ENCODE measurements around the gene ATP2C2.
"Not testable (repeated sequence)": the region's sequence is repeated elsewhere in the genome, so short reads cannot be mapped to it uniquely, and the experiment has no call there.

ATP2C2 gene

DNA sequence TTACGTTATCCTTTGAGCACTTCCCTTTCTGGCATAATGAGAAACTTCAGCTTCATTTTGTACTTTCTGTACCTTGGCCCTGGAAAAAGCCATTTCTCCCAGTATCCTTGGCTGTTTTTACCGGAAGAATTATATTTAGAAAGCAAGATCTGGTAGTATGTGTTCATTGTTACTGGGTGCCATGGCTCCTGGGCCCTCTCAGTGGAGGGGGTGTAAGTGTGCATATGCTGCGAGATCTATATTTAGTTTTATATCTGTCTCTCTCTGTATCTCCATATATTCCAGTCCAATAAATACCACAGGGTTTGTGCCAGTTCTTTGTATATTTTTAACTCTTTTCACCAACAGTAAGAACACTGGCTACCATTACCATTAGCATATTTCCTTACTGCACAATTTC, 17.7 kb downstream of the ATP2C2 start:
- H3K27ac ChIP-seq, result no peak overlapping the region
- TF ChIP-seq ZFX (IDR thresholded peaks at IDR 0.05), result no peak
- TF ChIP-seq, protein P1, sequence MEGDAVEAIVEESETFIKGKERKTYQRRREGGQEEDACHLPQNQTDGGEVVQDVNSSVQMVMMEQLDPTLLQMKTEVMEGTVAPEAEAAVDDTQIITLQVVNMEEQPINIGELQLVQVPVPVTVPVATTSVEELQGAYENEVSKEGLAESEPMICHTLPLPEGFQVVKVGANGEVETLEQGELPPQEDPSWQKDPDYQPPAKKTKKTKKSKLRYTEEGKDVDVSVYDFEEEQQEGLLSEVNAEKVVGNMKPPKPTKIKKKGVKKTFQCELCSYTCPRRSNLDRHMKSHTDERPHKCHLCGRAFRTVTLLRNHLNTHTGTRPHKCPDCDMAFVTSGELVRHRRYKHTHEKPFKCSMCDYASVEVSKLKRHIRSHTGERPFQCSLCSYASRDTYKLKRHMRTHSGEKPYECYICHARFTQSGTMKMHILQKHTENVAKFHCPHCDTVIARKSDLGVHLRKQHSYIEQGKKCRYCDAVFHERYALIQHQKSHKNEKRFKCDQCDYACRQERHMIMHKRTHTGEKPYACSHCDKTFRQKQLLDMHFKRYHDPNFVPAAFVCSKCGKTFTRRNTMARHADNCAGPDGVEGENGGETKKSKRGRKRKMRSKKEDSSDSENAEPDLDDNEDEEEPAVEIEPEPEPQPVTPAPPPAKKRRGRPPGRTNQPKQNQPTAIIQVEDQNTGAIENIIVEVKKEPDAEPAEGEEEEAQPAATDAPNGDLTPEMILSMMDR (conservative IDR thresholded peaks at IDR 0.05), result no peak

DNA sequence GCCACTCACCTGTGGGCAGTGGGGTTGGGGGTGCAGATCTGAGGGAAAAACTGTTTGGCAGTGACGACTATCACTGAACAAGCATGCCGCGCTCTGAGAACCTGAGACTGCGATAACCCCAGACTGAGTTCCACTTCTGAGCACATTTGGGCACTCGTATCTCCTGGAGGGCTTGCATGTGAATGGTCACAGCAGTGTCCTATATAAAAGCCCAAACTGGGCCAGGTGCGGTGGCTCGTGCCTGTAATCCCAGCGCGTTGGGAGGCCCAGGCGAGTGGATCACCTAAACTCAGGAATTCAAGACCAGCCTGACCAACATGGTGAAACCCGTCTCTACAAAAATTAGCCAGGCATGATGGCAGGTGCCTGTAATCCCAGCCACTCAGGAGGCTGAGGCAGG, 18.7 kb downstream of the ATP2C2 start:
- no peak for TF ChIP-seq ZFX (IDR thresholded peaks at IDR 0.05)
- TF ChIP-seq, protein P1 (conservative IDR thresholded peaks at IDR 0.05), result no peak
- H3K27ac ChIP-seq, result no peak overlapping the region

DNA sequence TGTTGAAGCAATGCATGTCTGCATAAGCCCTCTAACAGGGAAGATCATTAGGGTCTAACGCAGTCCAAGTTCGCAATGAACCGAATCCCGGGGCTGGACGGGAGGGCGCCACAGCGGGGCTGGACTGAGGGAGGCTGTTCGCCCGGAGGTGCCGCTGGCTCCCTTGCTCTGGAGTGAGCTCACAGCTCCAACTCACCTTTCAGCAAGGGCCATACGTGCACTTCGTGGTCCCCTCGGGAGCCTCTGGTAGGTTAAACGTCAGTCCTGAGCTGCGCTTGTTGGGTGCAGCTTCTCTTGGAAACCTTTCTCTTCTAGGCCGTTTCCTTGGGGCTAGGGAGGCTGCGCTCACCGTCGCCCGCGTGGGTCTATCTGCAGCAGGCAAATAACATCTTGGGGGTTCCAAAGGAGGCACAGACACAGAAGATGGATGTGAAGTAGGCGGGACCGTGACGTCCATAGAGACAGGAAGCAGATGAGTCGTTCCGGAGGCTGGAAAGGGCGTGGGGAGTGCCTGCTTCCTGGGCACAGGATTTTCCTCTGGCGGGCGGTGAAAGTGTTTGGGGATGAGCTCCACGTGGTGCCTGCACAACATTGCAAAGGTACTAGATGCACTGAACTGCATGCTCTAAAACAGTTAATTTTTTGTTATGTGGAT, 21.9 kb downstream of the ATP2C2 start:
- no peak overlapping the region for H3K27ac ChIP-seq
- TF ChIP-seq ZFX (IDR thresholded peaks at IDR 0.05), result no peak

DNA sequence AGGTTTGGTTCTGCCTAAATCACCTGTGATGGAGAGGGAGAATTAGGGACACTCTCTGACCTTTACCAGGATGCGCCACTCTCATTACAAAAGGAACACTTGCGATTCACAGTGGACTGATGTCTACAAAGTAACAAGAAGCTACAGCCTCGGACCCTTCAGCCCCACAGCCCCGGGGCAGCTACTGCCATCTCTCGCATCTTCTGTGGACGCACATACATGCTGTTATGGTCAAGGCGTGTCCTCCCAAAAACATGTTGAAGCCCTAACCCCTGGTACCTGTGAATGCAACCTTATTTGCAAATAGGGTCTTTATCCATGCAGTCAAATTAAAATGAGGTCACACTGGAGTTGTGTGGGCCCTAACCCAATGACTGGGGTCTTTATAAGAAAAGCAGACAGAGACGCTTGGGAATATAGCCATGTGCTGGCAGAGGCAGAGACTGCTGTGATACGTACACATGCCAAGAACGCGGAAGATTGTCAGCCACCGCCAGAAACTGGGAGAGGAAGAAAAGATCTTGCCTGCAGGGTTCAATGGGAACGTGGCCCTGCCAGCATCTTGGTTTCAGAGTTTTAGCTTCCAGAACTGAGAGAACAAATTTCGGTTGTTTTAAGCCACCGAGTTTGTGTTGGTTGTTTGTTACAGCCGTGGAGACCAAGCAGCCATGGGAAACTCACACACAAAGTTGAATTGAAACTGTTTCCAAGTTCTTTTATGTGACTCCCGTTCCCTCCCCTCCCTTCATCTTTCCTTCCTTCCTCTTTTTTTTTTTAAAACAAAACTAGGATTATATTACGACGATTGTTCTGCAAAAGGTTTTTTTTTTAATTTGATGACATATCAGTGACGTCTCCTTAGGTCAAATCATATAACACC, 23.1 kb downstream of the ATP2C2 start:
- H3K27ac ChIP-seq, result peak overlapping the region; percentile 28
- TF ChIP-seq, protein P1 (conservative IDR thresholded peaks at IDR 0.05), result no peak
- no peak for TF ChIP-seq ZFX (IDR thresholded peaks at IDR 0.05)

DNA sequence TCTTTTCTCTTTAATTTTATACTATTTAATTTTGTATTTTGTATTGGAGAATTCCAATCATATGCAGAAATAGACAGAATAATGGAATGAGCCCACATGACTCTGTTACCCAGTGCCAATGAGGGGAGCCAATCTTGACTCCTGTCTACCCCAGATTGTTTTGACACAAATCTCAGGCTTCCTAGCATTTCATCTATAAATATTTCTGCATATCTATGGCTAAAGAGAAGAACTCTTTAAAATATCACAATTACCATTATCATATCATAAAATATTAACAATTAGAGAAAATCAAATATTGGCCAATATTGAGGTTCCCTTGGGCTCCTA, 23.7 kb downstream of the ATP2C2 start:
- H3K27ac ChIP-seq, result no peak overlapping the region
- TF ChIP-seq, protein P1 (conservative IDR thresholded peaks at IDR 0.05), result no peak
- TF ChIP-seq ZFX (IDR thresholded peaks at IDR 0.05), result no peak

DNA sequence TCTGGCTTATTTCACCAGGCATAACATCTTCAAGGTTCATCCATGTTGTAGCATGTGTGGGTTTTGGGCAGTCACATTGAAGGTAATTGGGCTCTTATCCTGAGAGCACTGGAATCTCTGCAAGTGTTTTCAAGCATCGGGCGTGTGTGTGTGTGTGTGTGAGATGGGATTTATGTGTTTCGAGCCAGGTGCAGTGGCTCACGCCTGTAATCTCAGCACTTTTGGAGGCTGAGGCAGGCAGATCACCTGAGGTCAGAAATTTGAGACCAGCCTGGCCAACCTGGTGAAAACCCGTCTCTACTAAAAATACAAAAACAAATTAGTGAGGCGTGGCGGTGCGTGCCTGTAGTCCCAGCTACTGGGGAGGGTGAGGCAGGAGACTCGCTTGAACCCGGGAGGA, 27.7 kb downstream of the ATP2C2 start:
- H3K27ac ChIP-seq, result not testable (repeated sequence)

DNA sequence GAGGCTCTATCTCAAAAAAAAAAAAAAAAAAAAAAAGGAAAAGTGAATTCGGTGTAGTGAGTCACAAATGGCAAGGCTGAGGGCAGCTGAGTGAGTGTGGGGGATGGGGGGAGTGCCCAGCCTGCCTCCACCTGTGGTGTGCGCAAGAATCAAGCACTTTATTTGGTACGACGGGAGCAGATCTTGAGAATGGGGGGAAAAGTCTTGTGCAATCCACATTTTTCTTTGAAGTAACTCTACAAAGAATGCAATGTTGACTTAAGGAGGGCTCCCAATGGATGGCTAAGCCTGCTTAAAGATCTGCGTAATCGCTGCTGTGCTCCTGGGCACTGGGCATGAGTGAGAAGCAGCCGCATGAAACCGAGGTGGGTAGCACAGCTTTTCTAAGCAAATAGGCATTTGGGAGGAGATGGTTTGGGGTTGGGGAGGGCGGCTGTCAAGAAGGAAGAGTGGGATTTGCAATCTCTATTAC, 28.2 kb downstream of the ATP2C2 start:
- TF ChIP-seq ZFX (IDR thresholded peaks at IDR 0.05), result no peak
- TF ChIP-seq, protein P1 (conservative IDR thresholded peaks at IDR 0.05), result no peak
- H3K27ac ChIP-seq, result no peak overlapping the region

DNA sequence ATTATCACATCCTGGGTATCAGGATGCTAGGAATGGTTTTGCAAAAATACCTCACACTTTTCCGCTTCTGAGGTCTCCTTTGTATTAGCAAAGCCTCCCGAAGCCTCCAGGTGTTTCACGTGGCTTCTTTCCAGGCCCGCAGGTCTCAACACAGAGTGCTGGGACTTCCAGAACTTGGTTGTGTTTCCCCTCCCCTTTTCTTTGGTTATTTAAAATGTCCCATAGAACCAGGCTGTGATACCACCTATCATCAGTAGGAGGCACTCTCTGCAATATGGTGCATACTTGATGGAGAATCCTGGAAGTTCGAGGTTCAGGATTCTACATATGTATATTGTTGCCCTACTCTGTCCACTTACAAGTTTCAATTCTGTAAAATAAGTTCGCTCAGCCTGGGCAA, 28.8 kb downstream of the ATP2C2 start:
- H3K27ac ChIP-seq, result no peak overlapping the region
- TF ChIP-seq ZFX (IDR thresholded peaks at IDR 0.05), result no peak
- TF ChIP-seq, protein P1 (conservative IDR thresholded peaks at IDR 0.05), result no peak; the same call in 1 of the 2 replicates

Data from C4-2B (cell line).